NCI-H2196 (cell line): ENCODE results near the gene SELL.
"Not testable (repeated sequence)": the region's sequence is repeated elsewhere in the genome, so short reads cannot be mapped to it uniquely, and the experiment has no call there.

Experiments used
- DNase-seq: peaks from one replicate; lab custom pipeline; 2025; ENCODE audit not compliant: unreplicated experiment; lab: John Stamatoyannopoulos, UW

SELL gene

GRCh38 chr1:169670244-169670643 lies 41.2 kb downstream of the SELL start:
- not testable (repeated sequence) for DNase-seq

- not testable (repeated sequence) for DNase-seq
Observed at GRCh38 chr1:169667699-169668596, 43.5 kb downstream of the SELL start.

DNA sequence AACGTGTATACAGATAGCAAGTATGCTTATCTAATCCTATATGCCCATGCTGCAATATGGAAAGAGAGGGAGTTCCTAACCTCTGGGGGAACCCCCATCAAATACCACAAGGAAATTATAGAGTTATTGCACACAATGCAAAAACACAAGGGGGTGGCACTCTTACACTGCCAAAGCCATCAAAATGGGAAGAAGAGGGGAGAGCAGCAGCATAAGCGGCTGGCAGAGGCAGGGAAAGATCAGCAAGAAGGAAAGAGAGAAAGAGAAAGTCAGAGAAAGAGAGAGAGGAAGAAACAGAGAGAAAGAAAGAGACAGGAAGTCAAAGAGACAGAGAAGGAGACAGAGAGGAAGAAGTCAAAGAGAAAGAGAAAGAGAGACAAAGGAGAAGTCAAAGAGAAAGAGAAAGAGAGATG lies 44.2 kb downstream of the SELL start:
- not testable (repeated sequence) for DNase-seq

GRCh38 chr1:169662680-169663079 lies 48.7 kb downstream of the SELL start:
- not testable (repeated sequence) for DNase-seq

- DNase-seq: not testable (repeated sequence)
Observed at GRCh38 chr1:169661066-169661465, 50.4 kb downstream of the SELL start.

- not testable (repeated sequence) for DNase-seq
Observed at GRCh38 chr1:169658777-169659176, 52.6 kb downstream of the SELL start.

GRCh38 chr1:169653873-169654272 lies 57.5 kb downstream of the SELL start:
- no peak for DNase-seq

GRCh38 chr1:169651035-169651434 lies 60.4 kb downstream of the SELL start:
- DNase-seq: no peak

- no peak for DNase-seq
Observed at GRCh38 chr1:169650551-169650950, 60.9 kb downstream of the SELL start.

DNA sequence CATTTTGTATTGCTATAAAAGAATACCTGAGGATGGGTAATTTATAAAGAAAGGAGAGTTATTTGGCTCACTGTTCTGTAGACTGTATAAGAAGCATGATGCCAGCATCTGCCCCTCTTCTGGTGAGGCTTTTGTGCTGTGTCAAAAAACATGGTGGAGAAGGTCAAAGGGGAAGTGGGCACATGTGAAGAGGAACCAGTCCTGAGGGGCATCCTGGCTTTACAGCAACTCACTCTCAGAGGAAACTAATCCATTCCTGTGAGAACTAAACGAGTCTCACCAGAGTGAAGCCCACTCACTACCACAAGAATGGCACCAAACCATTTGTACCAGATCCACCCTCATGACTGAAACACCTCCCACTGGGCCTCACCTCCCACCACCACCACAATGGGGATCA lies 62.7 kb downstream of the SELL start:
- no peak for DNase-seq

DNA sequence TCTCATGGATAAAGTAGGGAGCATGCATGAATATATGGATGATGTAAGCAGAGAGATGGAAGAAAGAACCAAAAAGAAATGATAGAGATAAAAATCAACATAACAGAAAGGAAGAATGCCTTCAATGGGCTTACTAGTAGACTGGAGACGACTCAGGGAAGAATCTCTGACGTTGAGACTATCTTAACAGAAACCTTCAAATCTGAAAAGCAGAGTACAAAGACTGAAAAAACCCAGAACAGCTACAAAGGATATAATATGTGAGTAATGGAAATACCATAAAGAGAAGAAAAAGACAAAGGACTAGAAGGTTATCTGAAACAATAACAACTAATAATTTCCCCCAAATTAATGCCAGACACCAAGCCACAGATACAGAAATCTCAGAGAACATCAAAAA lies 63.2 kb downstream of the SELL start:
- DNase-seq: no peak

- no peak for DNase-seq
Observed at GRCh38 chr1:169647512-169647911, 63.9 kb downstream of the SELL start.

DNA sequence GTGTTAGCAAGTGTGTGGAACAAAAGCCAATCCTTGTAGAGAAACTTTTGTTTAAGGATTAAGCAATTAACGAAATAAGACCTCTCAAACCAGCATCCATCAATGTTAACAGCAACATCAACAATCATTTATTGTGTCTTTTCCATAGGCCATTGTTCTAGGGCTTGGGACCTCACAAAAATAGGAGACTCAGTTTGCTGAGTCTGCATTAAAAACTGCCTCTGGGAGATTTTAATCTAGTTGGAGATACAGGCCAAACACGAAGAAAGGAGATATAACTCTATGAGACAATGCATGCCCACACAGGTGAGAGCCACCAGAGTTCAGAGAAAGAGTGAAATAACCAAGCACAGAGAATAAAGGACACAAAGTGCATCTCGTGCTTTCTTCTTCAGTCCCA lies 67.1 kb downstream of the SELL start:
- no peak for DNase-seq
